Tibial nerve (tissue), 4 donors: ENCODE results near the gene PTK6.

Experiments used
- EP300 ChIP-seq, 2 donors: sonication (generic); formaldehyde crosslinking; IDR thresholded peaks; one replicate each; pipeline ENCODE4 v1.6.1; 2017; ENCODE audit warnings: antibody characterized with exemption in 2 of 2, mild to moderate bottlenecking in 1 of 2
- POLR2A ChIP-seq, 2 donors: fragments of 450-650 bp; IDR thresholded peaks; one replicate each; pipeline ENCODE4 v1.6.1; 2017; ENCODE audit warnings: antibody characterized with exemption in 2 of 2, mild to moderate bottlenecking in 2 of 2, moderate library complexity in 2 of 2
- TF ChIP-seq, protein P1 (sequence below), 5 experiments: fragments of 200-600 bp in 3 of 5; fragments of 450-650 bp in 2 of 5; sonication (generic) in 3 of 5; IDR thresholded peaks; one replicate each; pipeline ENCODE4 v1.5.1; 2016 to 2019; ENCODE audit warnings: antibody characterized with exemption in 5 of 5, mild to moderate bottlenecking in 3 of 5, moderate library complexity in 2 of 5

DNA sequence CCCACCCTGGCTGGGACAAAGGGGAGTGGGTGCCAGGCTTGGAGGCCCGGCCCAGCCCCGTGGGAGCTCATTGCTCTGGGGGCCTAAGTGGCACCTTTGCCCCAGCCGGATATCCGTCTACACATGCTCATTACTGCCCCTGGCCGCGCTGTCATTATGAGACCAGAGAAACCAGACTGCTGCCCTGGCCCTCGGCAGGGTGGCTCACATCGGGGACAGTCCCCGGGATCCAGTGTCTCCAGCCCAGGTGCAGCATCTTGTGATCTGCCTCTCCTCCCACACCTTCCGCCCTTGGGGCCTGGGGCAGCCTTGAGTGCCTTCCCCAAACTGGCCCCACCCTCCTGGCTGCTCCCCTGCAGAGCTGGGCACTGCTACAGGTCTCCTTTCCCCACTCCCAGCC, 5.5 kb upstream of the PTK6 start:
- TF ChIP-seq, protein P1, sequence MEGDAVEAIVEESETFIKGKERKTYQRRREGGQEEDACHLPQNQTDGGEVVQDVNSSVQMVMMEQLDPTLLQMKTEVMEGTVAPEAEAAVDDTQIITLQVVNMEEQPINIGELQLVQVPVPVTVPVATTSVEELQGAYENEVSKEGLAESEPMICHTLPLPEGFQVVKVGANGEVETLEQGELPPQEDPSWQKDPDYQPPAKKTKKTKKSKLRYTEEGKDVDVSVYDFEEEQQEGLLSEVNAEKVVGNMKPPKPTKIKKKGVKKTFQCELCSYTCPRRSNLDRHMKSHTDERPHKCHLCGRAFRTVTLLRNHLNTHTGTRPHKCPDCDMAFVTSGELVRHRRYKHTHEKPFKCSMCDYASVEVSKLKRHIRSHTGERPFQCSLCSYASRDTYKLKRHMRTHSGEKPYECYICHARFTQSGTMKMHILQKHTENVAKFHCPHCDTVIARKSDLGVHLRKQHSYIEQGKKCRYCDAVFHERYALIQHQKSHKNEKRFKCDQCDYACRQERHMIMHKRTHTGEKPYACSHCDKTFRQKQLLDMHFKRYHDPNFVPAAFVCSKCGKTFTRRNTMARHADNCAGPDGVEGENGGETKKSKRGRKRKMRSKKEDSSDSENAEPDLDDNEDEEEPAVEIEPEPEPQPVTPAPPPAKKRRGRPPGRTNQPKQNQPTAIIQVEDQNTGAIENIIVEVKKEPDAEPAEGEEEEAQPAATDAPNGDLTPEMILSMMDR (IDR thresholded peaks at IDR 0.05), result no peak
- TF ChIP-seq POLR2A (IDR thresholded peaks at IDR 0.05) (no peak), EP300 (IDR thresholded peaks at IDR 0.05) (no peak)
